Measurements from ENCODE around the gene ACO2.
"Not testable (repeated sequence)": the region's sequence is repeated elsewhere in the genome, so short reads cannot be mapped to it uniquely, and the experiment has no call there.

Gene ACO2

GRCh38 chr22:41459431-41459830 is 9.5 kb upstream of the ACO2 start:
- H3K36me3 ChIP-seq (ENCODE audit: low read depth): peaks cover 62% of the 10 kb centered on the region
- no peaks in the 10 kb centered on the region for H3K9me3 ChIP-seq (ENCODE audit: severe bottlenecking)
- DNase-seq (ENCODE audit: low spot score) (no peak), ATAC-seq (ENCODE audit: low read depth) (no peak)
- no peak overlapping the region for H3K27ac ChIP-seq (ENCODE audit: poor library complexity, severe bottlenecking)
- no peaks in the 10 kb centered on the region for H3K27me3 ChIP-seq (ENCODE audit: insufficient read depth, poor library complexity, severe bottlenecking)
- H3K4me3 ChIP-seq (ENCODE audit: severe bottlenecking): no peak overlapping the region
- TF ChIP-seq CTCF (IDR thresholded peaks at IDR 0.05; ENCODE audit: poor library complexity, severe bottlenecking): no peak
- no peaks in the 10 kb centered on the region for H3K4me1 ChIP-seq (ENCODE audit: insufficient read depth, poor library complexity, severe bottlenecking)

GRCh38 chr22:41460071-41460470 is 8.8 kb upstream of the ACO2 start:
- not testable (repeated sequence) for H3K4me1 ChIP-seq (ENCODE audit: insufficient read depth, poor library complexity, severe bottlenecking); H3K27me3 ChIP-seq (ENCODE audit: insufficient read depth, poor library complexity, severe bottlenecking); H3K27ac ChIP-seq (ENCODE audit: poor library complexity, severe bottlenecking); H3K9me3 ChIP-seq (ENCODE audit: severe bottlenecking); DNase-seq (ENCODE audit: low spot score); ATAC-seq (ENCODE audit: low read depth); H3K4me3 ChIP-seq (ENCODE audit: severe bottlenecking)
- H3K36me3 ChIP-seq (ENCODE audit: low read depth): peaks cover 68% of the 10 kb centered on the region

- H3K4me1 ChIP-seq (ENCODE audit: insufficient read depth, poor library complexity, severe bottlenecking): no peaks in the 10 kb centered on the region
- H3K9me3 ChIP-seq (ENCODE audit: severe bottlenecking): no peaks in the 10 kb centered on the region
- ATAC-seq (ENCODE audit: low read depth) (no peak), DNase-seq (ENCODE audit: low spot score) (no peak)
- no peak overlapping the region for H3K4me3 ChIP-seq (ENCODE audit: severe bottlenecking)
- peaks cover 87% of the 10 kb centered on the region for H3K36me3 ChIP-seq (ENCODE audit: low read depth)
- H3K27ac ChIP-seq (ENCODE audit: poor library complexity, severe bottlenecking): no peak overlapping the region
- TF ChIP-seq CTCF (IDR thresholded peaks at IDR 0.05; ENCODE audit: poor library complexity, severe bottlenecking): no peak
- no peaks in the 10 kb centered on the region for H3K27me3 ChIP-seq (ENCODE audit: insufficient read depth, poor library complexity, severe bottlenecking)
These were observed 7.0 kb upstream of the ACO2 start for GRCh38 chr22:41461901-41462300.

- Histone ChIP-seq H3K27ac (ENCODE audit: poor library complexity, severe bottlenecking) (peak overlapping the region; percentile 60), H3K36me3 (ENCODE audit: low read depth) (peaks cover 54% of the 10 kb centered on the region), H3K27me3 (ENCODE audit: insufficient read depth, poor library complexity, severe bottlenecking) (no peaks in the 10 kb centered on the region), H3K9me3 (ENCODE audit: severe bottlenecking) (no peaks in the 10 kb centered on the region), H3K4me3 (ENCODE audit: severe bottlenecking) (peak overlapping the region; percentile 99), H3K4me1 (ENCODE audit: insufficient read depth, poor library complexity, severe bottlenecking) (no peaks in the 10 kb centered on the region)
- no peak for TF ChIP-seq CTCF (IDR thresholded peaks at IDR 0.05; ENCODE audit: poor library complexity, severe bottlenecking)
- ATAC-seq (ENCODE audit: low read depth) (peak; percentile 38), DNase-seq (ENCODE audit: low spot score) (no peak)
These were observed 418 bp downstream of the ACO2 start for GRCh38 chr22:41469218-41469851.

- no peak for TF ChIP-seq CTCF (IDR thresholded peaks at IDR 0.05; ENCODE audit: poor library complexity, severe bottlenecking)
- no peaks in the 10 kb centered on the region for H3K4me1 ChIP-seq (ENCODE audit: insufficient read depth, poor library complexity, severe bottlenecking)
- ATAC-seq (ENCODE audit: low read depth): no peak
- DNase-seq (ENCODE audit: low spot score): no peak
- peaks cover 39% of the 10 kb centered on the region for H3K36me3 ChIP-seq (ENCODE audit: low read depth)
- no peaks in the 10 kb centered on the region for H3K9me3 ChIP-seq (ENCODE audit: severe bottlenecking)
- no peak overlapping the region for H3K27ac ChIP-seq (ENCODE audit: poor library complexity, severe bottlenecking)
- H3K4me3 ChIP-seq (ENCODE audit: severe bottlenecking): no peak overlapping the region
- no peaks in the 10 kb centered on the region for H3K27me3 ChIP-seq (ENCODE audit: insufficient read depth, poor library complexity, severe bottlenecking)
These were observed 2.0 kb downstream of the ACO2 start for GRCh38 chr22:41470886-41471285.
